Lower leg skin (tissue), 3 donors: Measurements from ENCODE around the gene CYBA.

Source experiments
- POLR2A ChIP-seq, 2 donors: fragments of 450-650 bp; IDR thresholded peaks; one replicate each; pipeline ENCODE4 v1.6.1; 2016 to 2017; ENCODE audit warnings: antibody characterized with exemption in 2 of 2, mild to moderate bottlenecking in 1 of 2, moderate library complexity in 1 of 2
- TF ChIP-seq, protein P1 (sequence below), 3 donors: fragments of 450-650 bp; IDR thresholded peaks; one replicate each; pipeline ENCODE4 v1.5.1; 2016; ENCODE audit warnings: antibody characterized with exemption in 3 of 3, mild to moderate bottlenecking in 3 of 3, moderate library complexity in 2 of 3

DNA sequence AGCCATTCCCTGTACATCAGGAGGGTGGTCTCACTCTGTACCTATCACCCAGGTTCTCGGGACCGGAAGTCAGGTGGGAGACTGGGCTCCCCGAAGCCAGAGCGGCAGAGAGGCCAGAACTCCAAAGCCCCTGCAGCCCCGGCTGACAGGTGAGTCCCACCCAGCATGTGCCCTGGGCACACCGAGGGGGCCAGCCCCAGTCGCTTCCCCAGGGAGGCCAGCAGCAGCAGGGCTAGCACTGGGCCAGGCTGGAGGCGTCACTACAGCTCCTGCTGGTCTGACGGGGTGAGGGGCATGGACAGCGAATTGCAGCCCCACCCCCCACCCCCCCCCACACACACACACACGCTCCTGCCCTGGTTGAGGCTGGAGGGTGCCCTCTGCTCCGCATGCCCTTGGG, 20.4 kb downstream of the CYBA start:
- no peak for TF ChIP-seq POLR2A (IDR thresholded peaks at IDR 0.05)
- TF ChIP-seq, protein P1, sequence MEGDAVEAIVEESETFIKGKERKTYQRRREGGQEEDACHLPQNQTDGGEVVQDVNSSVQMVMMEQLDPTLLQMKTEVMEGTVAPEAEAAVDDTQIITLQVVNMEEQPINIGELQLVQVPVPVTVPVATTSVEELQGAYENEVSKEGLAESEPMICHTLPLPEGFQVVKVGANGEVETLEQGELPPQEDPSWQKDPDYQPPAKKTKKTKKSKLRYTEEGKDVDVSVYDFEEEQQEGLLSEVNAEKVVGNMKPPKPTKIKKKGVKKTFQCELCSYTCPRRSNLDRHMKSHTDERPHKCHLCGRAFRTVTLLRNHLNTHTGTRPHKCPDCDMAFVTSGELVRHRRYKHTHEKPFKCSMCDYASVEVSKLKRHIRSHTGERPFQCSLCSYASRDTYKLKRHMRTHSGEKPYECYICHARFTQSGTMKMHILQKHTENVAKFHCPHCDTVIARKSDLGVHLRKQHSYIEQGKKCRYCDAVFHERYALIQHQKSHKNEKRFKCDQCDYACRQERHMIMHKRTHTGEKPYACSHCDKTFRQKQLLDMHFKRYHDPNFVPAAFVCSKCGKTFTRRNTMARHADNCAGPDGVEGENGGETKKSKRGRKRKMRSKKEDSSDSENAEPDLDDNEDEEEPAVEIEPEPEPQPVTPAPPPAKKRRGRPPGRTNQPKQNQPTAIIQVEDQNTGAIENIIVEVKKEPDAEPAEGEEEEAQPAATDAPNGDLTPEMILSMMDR (IDR thresholded peaks at IDR 0.05), result no peak
